GM23248 (cell line): Measurements from ENCODE around the gene FAM168A. TPM values are rescaled to one million over a fixed set of nuclear protein-coding genes. Genes with fewer than 3 reads are reported as not detected.

Experiments
- DNase-seq: peaks from one replicate; pipeline ENCODE4 v3.0.0-alpha.2; 2015
- H2AFZ ChIP-seq: fragments of 200-600 bp; sonication (generic); 2 replicates; pipeline ENCODE4 v1.6.1; 2016; ENCODE audit warnings: antibody characterized with exemption
- H3F3A ChIP-seq: fragments of 200-600 bp; sonication (generic); 2 replicates; pipeline ENCODE4 v1.6.1; 2016; ENCODE audit warnings: mild to moderate bottlenecking, antibody characterized with exemption, mixed run types; ENCODE audit not compliant: insufficient read depth
- H3K27ac ChIP-seq: fragments of 200-600 bp; sonication (generic); 2 replicates; pipeline ENCODE4 v1.5.1; 2016; ENCODE audit warnings: mild to moderate bottlenecking
- H3K27me3 ChIP-seq: fragments of 200-600 bp; sonication (generic); replicated peaks from 2 replicates; pipeline ENCODE4 v1.6.1; 2016; ENCODE audit warnings: mild to moderate bottlenecking; ENCODE audit not compliant: insufficient read depth
- H3K36me3 ChIP-seq: fragments of 200-600 bp; sonication (generic); 2 replicates; pipeline ENCODE4 v1.6.1; 2016; ENCODE audit warnings: low read depth, mild to moderate bottlenecking
- H3K4me1 ChIP-seq: fragments of 200-600 bp; sonication (generic); 2 replicates; pipeline ENCODE4 v1.6.1; 2016; ENCODE audit warnings: mild to moderate bottlenecking; ENCODE audit not compliant: insufficient read depth
- H3K4me2 ChIP-seq: fragments of 200-600 bp; sonication (generic); one replicate; pipeline ENCODE4 v1.6.1; 2016; ENCODE audit warnings: mild to moderate bottlenecking; ENCODE audit not compliant: unreplicated experiment
- H3K4me3 ChIP-seq: fragments of 200-600 bp; sonication (generic); 2 replicates; pipeline ENCODE4 v1.5.1; 2016; ENCODE audit warnings: mild to moderate bottlenecking
- H3K79me2 ChIP-seq: fragments of 200-600 bp; sonication (generic); 2 replicates; pipeline ENCODE4 v1.6.1; 2016; ENCODE audit warnings: mild to moderate bottlenecking; ENCODE audit not compliant: insufficient read depth
- H3K9ac ChIP-seq: fragments of 200-600 bp; sonication (generic); 2 replicates; pipeline ENCODE4 v1.6.1; 2016; ENCODE audit warnings: mild to moderate bottlenecking
- H3K9me2 ChIP-seq: fragments of 200-600 bp; sonication (generic); 2 replicates; pipeline ENCODE4 v1.6.1; 2016; ENCODE audit warnings: mixed run types, mild to moderate bottlenecking, moderate library complexity; ENCODE audit not compliant: insufficient read depth
- H3K9me3 ChIP-seq: fragments of 200-600 bp; sonication (generic); one replicate; pipeline ENCODE4 v1.6.1; 2017; ENCODE audit warnings: low read depth
- H4K20me1 ChIP-seq: fragments of 200-600 bp; sonication (generic); 2 replicates; pipeline ENCODE4 v1.6.0; 2016; ENCODE audit not compliant: insufficient read depth
- EZH2 ChIP-seq: fragments of 200-600 bp; sonication (generic); IDR thresholded peaks from 2 replicates; pipeline ENCODE4 v1.6.1; 2018; ENCODE audit warnings: antibody characterized with exemption, mild to moderate bottlenecking; ENCODE audit not compliant: insufficient read depth, poor library complexity, severe bottlenecking
- EZH2phosphoT487 ChIP-seq: fragments of 200-600 bp; sonication (generic); IDR thresholded peaks from 2 replicates; pipeline ENCODE4 v1.6.1; 2018; ENCODE audit warnings: antibody characterized with exemption, moderate library complexity, mild to moderate bottlenecking, low read depth; ENCODE audit not compliant: insufficient read depth
- WGBS, 2 experiments: methylation state at CpG; one replicate each; pipeline ENCODE4 v1.1.6; 2015 to 2017; ENCODE audit warnings: low lambda C conversion rate in 2 of 2, low coverage in 1 of 2; ENCODE audit errors: missing lambda C conversion rate in 2 of 2; 5-methylcytosine and 5-hydroxymethylcytosine counted together
- in situ Hi-C: fragments of 300-500 bp; cut with MboI; formaldehyde crosslinking; loops from 2 replicates; pipeline ENCODE4 v1.15.0; 2020
- polyA plus RNA-seq: library from polyadenylated mRNA; unstranded; fragments of >200 nt; fragmentation: Nextera tagmentation; extraction: Ambion mirVana; gene quantifications from 2 replicates; pipeline ENCODE4 v1.2.1, GENCODE V29; 2016
- total RNA-seq: library from RNA; depleted of rRNA; stranded (reverse); fragments of >200 nt; shearing (Covaris generic); gene quantifications from 2 replicates; pipeline ENCODE4 v1.2.3, GENCODE V29; 2014

The FAM168A gene
- total and polyA plus RNA-seq, 2 experiments from 2014 or later, result 9.1 to 26.4 TPM

DNA sequence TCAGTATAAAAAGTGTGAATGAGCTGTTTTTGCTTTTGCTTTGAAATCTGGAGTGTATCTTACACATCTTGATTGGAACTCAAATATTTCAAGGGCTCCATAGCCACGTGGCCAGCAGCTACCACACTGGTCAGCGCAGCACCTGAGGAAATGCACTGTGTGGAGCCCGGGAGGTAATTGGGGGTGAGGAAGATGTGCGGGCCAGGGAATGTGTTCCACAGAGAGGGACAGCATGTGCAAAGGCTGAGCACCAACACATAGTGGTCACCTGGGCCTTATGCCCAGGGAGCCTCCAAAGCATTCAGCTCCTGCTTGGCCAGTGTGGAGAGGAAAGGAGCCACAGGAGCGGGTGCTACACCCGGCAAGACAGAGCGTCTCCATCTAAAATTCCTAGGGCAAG, 200.9 kb downstream of the FAM168A start:
- no peak overlapping the region for H2AFZ ChIP-seq
- H3K4me2 ChIP-seq, result no peak overlapping the region
- no peak overlapping the region for H3K9ac ChIP-seq
- no peak for TF ChIP-seq EZH2
- TF ChIP-seq EZH2phosphoT487, result no peak
- no peaks in the 10 kb centered on the region for H3K27me3 ChIP-seq
- no peaks in the 10 kb centered on the region for H3K9me3 ChIP-seq
- in situ Hi-C loops, result no loop called here
- no peaks in the 10 kb centered on the region for H3K36me3 ChIP-seq
- H3K4me1 ChIP-seq, result peaks cover 14% of the 10 kb centered on the region
- H3K27ac ChIP-seq, result no peak overlapping the region
- DNase-seq, result no peak
- H4K20me1 ChIP-seq, result no peaks in the 10 kb centered on the region
- H3F3A ChIP-seq, result peaks cover 9% of the 10 kb centered on the region; the same call in 1 of the 2 replicates
- H3K9me2 ChIP-seq, result no peaks in the 10 kb centered on the region
- H3K79me2 ChIP-seq, result no peaks in the 10 kb centered on the region
- WGBS, 2 experiments, result 83 to 88% methylated on average over 7 of the region's 7 CpGs
- H3K4me3 ChIP-seq, result no peak overlapping the region

DNA sequence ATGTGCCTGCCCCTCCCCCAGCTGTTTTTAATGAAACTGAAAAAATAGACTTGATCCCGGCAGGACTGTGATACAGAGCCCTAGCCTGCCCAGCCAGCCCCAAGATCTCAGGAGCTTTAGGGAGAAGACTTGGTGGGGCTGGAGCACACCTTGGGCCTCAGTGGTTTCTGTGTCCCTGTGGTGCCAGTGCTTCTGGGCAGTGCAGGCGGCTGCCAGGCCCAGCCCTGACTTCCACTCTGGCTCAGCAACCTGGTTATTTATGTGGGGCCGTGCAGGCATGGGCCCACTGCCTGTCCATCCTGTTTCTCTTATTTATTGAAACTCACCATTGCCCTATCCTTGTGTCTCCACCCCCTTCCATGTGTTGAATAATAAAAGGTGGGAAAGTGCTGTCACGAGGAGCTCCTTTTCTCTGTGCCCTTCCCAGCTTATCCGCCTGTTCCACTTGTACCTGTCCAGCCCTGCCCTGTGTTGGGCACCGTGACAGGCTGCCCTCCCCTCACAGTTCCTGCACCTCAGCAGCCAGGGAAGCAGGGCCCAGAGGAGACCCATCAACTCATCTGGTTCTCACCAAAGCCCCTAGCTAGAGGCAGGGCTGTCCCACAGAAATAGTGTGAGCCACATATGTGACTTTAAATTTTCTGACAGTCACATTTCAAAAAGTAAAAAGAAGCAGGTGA, 201.5 kb downstream of the FAM168A start:
- WGBS, 2 experiments, result 77 to 79% methylated on average over 6 of the region's 6 CpGs
- in situ Hi-C loops, result no loop called here
- H3K27ac ChIP-seq, result no peak overlapping the region

DNA sequence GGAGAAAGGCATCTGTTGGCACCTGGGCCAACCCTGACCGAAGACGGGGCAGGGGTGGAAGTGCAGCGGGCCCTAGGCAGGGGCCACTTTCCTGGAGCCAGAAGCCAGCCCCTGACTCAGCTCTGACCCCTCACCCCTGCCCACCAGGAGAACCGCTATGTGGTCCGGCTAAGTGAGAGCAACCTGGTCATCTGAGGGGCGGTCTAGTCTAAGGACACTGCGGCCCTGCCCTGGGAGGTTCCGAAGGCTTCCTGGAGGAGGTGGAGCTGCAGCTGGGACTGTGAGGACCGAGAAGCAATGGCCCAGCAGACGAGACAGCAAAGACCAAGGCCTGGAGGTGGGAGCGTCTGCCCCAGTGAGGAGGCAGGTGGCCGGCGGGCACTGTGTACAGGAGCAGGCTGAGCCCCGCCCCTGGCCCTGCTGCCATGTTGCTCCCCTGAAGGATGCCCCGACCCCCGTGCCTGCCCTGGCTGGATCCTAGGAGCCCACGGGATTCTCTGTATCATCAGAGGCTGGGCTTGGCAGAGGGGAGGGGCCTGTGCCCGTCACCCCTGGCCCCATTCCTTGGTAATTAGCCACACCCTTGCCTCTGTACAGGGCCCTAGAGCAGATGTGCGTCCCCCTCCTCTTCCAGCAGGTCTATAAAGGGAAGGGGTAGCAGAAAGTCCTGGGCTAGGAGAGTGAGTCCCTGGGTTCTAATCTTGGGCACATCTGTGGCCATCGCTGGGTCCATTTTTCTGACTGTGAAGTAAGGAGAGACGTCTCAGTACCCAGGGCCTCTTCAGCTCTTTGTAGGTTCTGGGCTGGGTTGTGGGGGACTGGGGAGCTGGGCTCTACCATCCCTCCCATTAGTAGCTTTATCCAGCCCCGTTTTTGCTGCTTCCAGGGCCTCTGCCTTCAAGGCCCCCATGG, 202.4 kb downstream of the FAM168A start:
- no peaks in the 10 kb centered on the region for H4K20me1 ChIP-seq
- H3K79me2 ChIP-seq, result peaks cover 13% of the 10 kb centered on the region; the same call in 1 of the 2 replicates
- no peak overlapping the region for H3K27ac ChIP-seq
- H2AFZ ChIP-seq, result no peak overlapping the region
- 84 to 85% methylated on average over 21 to 22 of the region's 22 CpGs for WGBS, 2 experiments
- peaks cover 6% of the 10 kb centered on the region; the same call in 1 of the 2 replicates for H3F3A ChIP-seq
- H3K4me2 ChIP-seq, result no peak overlapping the region
- H3K4me3 ChIP-seq, result no peak overlapping the region
- no peak overlapping the region for H3K9ac ChIP-seq
- H3K9me2 ChIP-seq, result no peaks in the 10 kb centered on the region
- in situ Hi-C loops, result no loop called here
- TF ChIP-seq EZH2phosphoT487 (no peak), EZH2 (no peak)
- DNase-seq, result no peak
- peaks cover 8% of the 10 kb centered on the region for H3K4me1 ChIP-seq
- H3K9me3 ChIP-seq, result no peaks in the 10 kb centered on the region
- no peaks in the 10 kb centered on the region for H3K27me3 ChIP-seq
- no peaks in the 10 kb centered on the region for H3K36me3 ChIP-seq

More for the DNA sequence above, 201.5 kb downstream of the FAM168A start:
- 0 out of 2 replicates have a peak, but pooled peaks cover 5% of the 10 kb centered on the region for H3K79me2 ChIP-seq
- H3K27me3 ChIP-seq, result no peaks in the 10 kb centered on the region
- DNase-seq, result no peak
- peaks cover 9% of the 10 kb centered on the region for H3K4me1 ChIP-seq
- no peaks in the 10 kb centered on the region for H3K9me2 ChIP-seq
- no peak overlapping the region for H3K9ac ChIP-seq
- TF ChIP-seq EZH2phosphoT487, result no peak
- TF ChIP-seq EZH2, result no peak
- H3K36me3 ChIP-seq, result no peaks in the 10 kb centered on the region
- H3F3A ChIP-seq, result peaks cover 6% of the 10 kb centered on the region; the same call in 1 of the 2 replicates
- no peaks in the 10 kb centered on the region for H3K9me3 ChIP-seq
- no peaks in the 10 kb centered on the region for H4K20me1 ChIP-seq
- no peak overlapping the region for H3K4me2 ChIP-seq
- H2AFZ ChIP-seq, result no peak overlapping the region
- H3K4me3 ChIP-seq, result no peak overlapping the region

DNA sequence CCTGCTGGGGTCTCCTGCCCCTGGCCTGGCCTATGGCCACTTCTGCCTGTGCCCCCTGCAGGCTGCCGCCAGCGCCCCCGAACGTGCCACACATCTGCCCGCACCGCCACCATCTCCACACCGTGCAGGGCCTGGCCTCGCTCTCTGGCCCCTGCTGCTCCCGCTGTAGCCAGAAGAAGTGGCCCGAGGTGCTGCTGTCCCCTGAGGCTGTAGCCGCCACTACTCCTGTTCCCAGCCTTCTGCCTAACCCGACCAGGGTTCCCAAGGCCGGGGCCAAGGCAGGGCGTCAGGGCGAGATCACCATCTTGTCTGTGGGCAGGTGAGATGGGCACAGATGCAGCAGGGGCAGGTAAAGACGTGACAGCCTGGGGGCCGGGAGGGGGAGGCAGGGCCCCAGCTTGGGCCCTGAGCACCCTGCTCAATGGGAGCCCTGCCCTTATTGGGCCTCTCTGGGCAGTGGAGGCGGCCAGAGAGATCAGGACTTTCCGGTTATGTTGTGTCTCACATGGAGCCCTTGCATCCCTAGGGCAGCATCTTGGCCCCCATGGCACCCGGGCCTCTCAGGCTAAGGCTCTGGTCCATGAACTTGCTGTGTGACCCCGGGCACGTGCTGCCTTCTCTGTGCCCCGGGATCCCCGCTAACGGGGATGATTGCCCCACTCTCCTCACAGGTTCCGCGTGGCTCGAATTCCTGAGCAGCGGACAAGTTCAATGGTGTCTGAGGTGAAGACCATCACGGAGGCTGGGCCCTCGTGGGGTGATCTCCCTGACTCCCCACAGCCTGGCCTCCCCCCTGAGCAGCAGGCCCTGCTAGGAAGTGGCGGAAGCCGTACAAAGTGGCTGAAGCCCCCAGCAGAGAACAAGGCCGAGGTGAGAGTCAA, 203.3 kb downstream of the FAM168A start:
- Histone ChIP-seq H3K27ac (no peak overlapping the region), H3K9ac (no peak overlapping the region), H3K4me2 (no peak overlapping the region), H3K9me2 (no peaks in the 10 kb centered on the region), H2AFZ (no peak overlapping the region), H3K4me3 (no peak overlapping the region), H3K9me3 (no peaks in the 10 kb centered on the region), H4K20me1 (no peaks in the 10 kb centered on the region), H3K27me3 (no peaks in the 10 kb centered on the region), H3F3A (no peaks in the 10 kb centered on the region), H3K4me1 (peaks cover 8% of the 10 kb centered on the region), H3K79me2 (peaks cover 19% of the 10 kb centered on the region; the same call in 1 of the 2 replicates), H3K36me3 (no peaks in the 10 kb centered on the region)
- in situ Hi-C loops, result no loop called here
- no peak for DNase-seq
- WGBS, 2 experiments, result 92 to 94% methylated on average over 32 of the region's 34 CpGs
- TF ChIP-seq EZH2, result no peak
- no peak for TF ChIP-seq EZH2phosphoT487
